KMS-11 (cell line): ENCODE data around the gene HLF.

Source experiments
- H2AFZ ChIP-seq: fragments of 200-600 bp; sonication (generic); 2 replicates; pipeline ENCODE4 v1.6.1; 2016; ENCODE audit warnings: antibody characterized with exemption, mixed run types, low read depth
- H3K27ac ChIP-seq: fragments of 200-600 bp; sonication (generic); 2 replicates; pipeline ENCODE4 v1.6.1; 2016; ENCODE audit warnings: mild to moderate bottlenecking, mixed run types
- H3K27me3 ChIP-seq: fragments of 200-600 bp; sonication (generic); 2 replicates; pipeline ENCODE4 v1.6.1; 2017; ENCODE audit warnings: mild to moderate bottlenecking, low read depth, mixed run types, moderate library complexity; ENCODE audit not compliant: insufficient read depth
- H3K36me3 ChIP-seq: fragments of 200-600 bp; sonication (generic); 2 replicates; pipeline ENCODE4 v1.6.1; 2017; ENCODE audit warnings: mild to moderate bottlenecking, mixed run types; ENCODE audit not compliant: insufficient read depth
- H3K4me1 ChIP-seq: fragments of 200-600 bp; sonication (generic); 2 replicates; pipeline ENCODE4 v1.6.1; 2016; ENCODE audit warnings: mild to moderate bottlenecking, low read depth, mixed run types; ENCODE audit not compliant: poor library complexity, severe bottlenecking
- H3K4me2 ChIP-seq: fragments of 200-600 bp; sonication (generic); 2 replicates; pipeline ENCODE4 v1.7.0; 2016; ENCODE audit warnings: mild to moderate bottlenecking, mixed run types
- H3K4me3 ChIP-seq: fragments of 200-600 bp; sonication (generic); IDR thresholded peaks from 2 replicates; pipeline ENCODE4 v1.6.1; 2017; ENCODE audit warnings: low read depth, low read length, mixed read lengths; ENCODE audit not compliant: insufficient read depth
- H3K79me2 ChIP-seq: fragments of 200-600 bp; sonication (generic); 2 replicates; pipeline ENCODE4 v1.6.1; 2016; ENCODE audit warnings: low read depth, mixed run types; ENCODE audit not compliant: insufficient read depth
- H3K9ac ChIP-seq: fragments of 200-600 bp; sonication (generic); 2 replicates; pipeline ENCODE4 v1.6.1; 2016; ENCODE audit warnings: mild to moderate bottlenecking, mixed run types
- H4K20me1 ChIP-seq: fragments of 200-600 bp; sonication (generic); 2 replicates; pipeline ENCODE4 v1.6.1; 2016; ENCODE audit warnings: mild to moderate bottlenecking, mixed run types; ENCODE audit not compliant: insufficient read depth
- TF ChIP-seq, protein P1 (sequence below): fragments of 200-600 bp; sonication (generic); conservative IDR thresholded peaks from 2 replicates; pipeline ENCODE4 v1.6.1; 2017; ENCODE audit warnings: low read depth, mild to moderate bottlenecking, antibody characterized with exemption, low read length, moderate library complexity, mixed read lengths

Gene HLF

GRCh38 chr17:55219934-55220333 is 44.8 kb upstream of the HLF start:
- no peak overlapping the region for H3K4me3 ChIP-seq
- H4K20me1 ChIP-seq, result no peaks in the 10 kb centered on the region
- H3K36me3 ChIP-seq, result no peaks in the 10 kb centered on the region
- H2AFZ ChIP-seq, result no peak overlapping the region
- H3K27me3 ChIP-seq, result no peaks in the 10 kb centered on the region
- TF ChIP-seq, protein P1, sequence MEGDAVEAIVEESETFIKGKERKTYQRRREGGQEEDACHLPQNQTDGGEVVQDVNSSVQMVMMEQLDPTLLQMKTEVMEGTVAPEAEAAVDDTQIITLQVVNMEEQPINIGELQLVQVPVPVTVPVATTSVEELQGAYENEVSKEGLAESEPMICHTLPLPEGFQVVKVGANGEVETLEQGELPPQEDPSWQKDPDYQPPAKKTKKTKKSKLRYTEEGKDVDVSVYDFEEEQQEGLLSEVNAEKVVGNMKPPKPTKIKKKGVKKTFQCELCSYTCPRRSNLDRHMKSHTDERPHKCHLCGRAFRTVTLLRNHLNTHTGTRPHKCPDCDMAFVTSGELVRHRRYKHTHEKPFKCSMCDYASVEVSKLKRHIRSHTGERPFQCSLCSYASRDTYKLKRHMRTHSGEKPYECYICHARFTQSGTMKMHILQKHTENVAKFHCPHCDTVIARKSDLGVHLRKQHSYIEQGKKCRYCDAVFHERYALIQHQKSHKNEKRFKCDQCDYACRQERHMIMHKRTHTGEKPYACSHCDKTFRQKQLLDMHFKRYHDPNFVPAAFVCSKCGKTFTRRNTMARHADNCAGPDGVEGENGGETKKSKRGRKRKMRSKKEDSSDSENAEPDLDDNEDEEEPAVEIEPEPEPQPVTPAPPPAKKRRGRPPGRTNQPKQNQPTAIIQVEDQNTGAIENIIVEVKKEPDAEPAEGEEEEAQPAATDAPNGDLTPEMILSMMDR, result no peak
- no peak overlapping the region for H3K4me2 ChIP-seq
- H3K4me1 ChIP-seq, result no peaks in the 10 kb centered on the region
- no peak overlapping the region for H3K27ac ChIP-seq
- H3K9ac ChIP-seq, result no peak overlapping the region
- no peaks in the 10 kb centered on the region for H3K79me2 ChIP-seq

- Histone ChIP-seq H3K9ac (no peak overlapping the region), H3K79me2 (no peaks in the 10 kb centered on the region), H3K4me3 (no peak overlapping the region), H2AFZ (no peak overlapping the region), H3K4me2 (no peak overlapping the region), H4K20me1 (no peaks in the 10 kb centered on the region), H3K27me3 (no peaks in the 10 kb centered on the region), H3K27ac (no peak overlapping the region), H3K36me3 (no peaks in the 10 kb centered on the region), H3K4me1 (no peaks in the 10 kb centered on the region)
- TF ChIP-seq, protein P1, result no peak
Measured at GRCh38 chr17:55223524-55223923, 41.2 kb upstream of the HLF start.

- TF ChIP-seq, protein P1, result no peak
- Histone ChIP-seq H3K9ac (no peak overlapping the region), H3K4me2 (no peak overlapping the region), H2AFZ (no peak overlapping the region), H3K27me3 (no peaks in the 10 kb centered on the region), H3K79me2 (no peaks in the 10 kb centered on the region), H4K20me1 (no peaks in the 10 kb centered on the region), H3K36me3 (no peaks in the 10 kb centered on the region), H3K27ac (no peak overlapping the region), H3K4me1 (no peaks in the 10 kb centered on the region), H3K4me3 (no peak overlapping the region)
Measured at GRCh38 chr17:55224746-55225145, 40.0 kb upstream of the HLF start.

DNA sequence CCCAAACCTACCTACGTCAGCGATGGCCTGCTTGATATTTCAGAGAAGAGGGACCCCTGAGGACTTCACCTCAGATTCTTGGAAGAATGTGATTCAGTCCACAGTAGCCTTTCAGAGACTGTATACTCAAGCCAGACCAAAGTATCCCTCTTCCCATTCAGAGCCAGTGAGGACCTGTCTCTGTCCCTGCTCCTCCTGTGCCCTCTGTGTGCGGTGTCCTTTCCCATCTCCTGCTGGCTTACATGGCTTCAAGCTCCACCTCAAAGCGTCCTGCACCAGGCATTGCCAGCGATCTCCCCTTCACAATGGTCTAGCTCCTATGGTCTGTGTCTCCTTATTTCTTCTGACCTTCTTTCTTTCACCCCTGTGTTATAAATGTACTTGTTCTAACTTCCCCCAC is 39.5 kb upstream of the HLF start:
- Histone ChIP-seq H3K4me3 (no peak overlapping the region), H3K36me3 (no peaks in the 10 kb centered on the region), H4K20me1 (no peaks in the 10 kb centered on the region), H3K79me2 (no peaks in the 10 kb centered on the region), H3K27ac (no peak overlapping the region), H2AFZ (no peak overlapping the region), H3K9ac (no peak overlapping the region), H3K27me3 (no peaks in the 10 kb centered on the region), H3K4me2 (no peak overlapping the region), H3K4me1 (no peaks in the 10 kb centered on the region)
- TF ChIP-seq, protein P1, result no peak
